Upper lobe of right lung (tissue), 1 donor: ENCODE results near the gene KCNT1. TPM values are rescaled to one million over a fixed set of nuclear protein-coding genes. Genes with fewer than 3 reads are reported as not detected.

ENCODE experiments used
- ATAC-seq: fragments of 200-7000 bp; cut with Tn5 transposase; one replicate; pipeline ENCODE4 v1.9.1; 2020; ENCODE audit warnings: mild to moderate bottlenecking, moderate library complexity
- DNase-seq: peaks from one replicate; pipeline ENCODE4 v3.0.0-alpha.2; 2020
- H3K27ac ChIP-seq: fragments of 200-600 bp; one replicate; pipeline ENCODE4 v1.8.0; 2022
- H3K27me3 ChIP-seq: fragments of 200-600 bp; one replicate; pipeline ENCODE4 v1.8.0; 2022; ENCODE audit warnings: mild to moderate bottlenecking
- H3K36me3 ChIP-seq: fragments of 200-600 bp; one replicate; pipeline ENCODE4 v1.8.0; 2022
- H3K4me1 ChIP-seq: fragments of 200-600 bp; one replicate; pipeline ENCODE4 v1.8.0; 2022
- H3K4me3 ChIP-seq: fragments of 200-600 bp; one replicate; pipeline ENCODE4 v1.8.0; 2022; ENCODE audit warnings: mild to moderate bottlenecking
- H3K9me3 ChIP-seq: fragments of 200-600 bp; one replicate; pipeline ENCODE4 v1.8.0; 2022
- CTCF ChIP-seq: fragments of 200-600 bp; IDR thresholded peaks from one replicate; pipeline ENCODE4 v1.8.0; 2022; ENCODE audit warnings: antibody characterized with exemption
- intact Hi-C: fragments of 100-400 bp; cut with DNase I; formaldehyde crosslinking; loops from one replicate; pipeline ENCODE4 v1.11.0; 2022
- total RNA-seq: library from RNA; stranded (reverse); fragmentation: NEBNext Ultra II Directional; extraction: Animal tissue kit (Norgen Biotek cat#: 25700); gene quantifications from one replicate; pipeline ENCODE4 v1.2.1, GENCODE V29; 2021
- donor health status: DM: no; HTN: yes; CAD: no; lungs with severe emphysema.

KCNT1 gene
- total RNA-seq, 1 donor from 2014 or later: 0.29 TPM

GRCh38 chr9:135753391-135754105 is 51.6 kb downstream of the KCNT1 start:
- no peaks in the 10 kb centered on the region for H3K27me3 ChIP-seq
- H3K4me1 ChIP-seq: no peaks in the 10 kb centered on the region
- H3K36me3 ChIP-seq: no peaks in the 10 kb centered on the region
- no peak for TF ChIP-seq CTCF
- intact Hi-C loops: no loop called here
- ATAC-seq: no peak
- no peak overlapping the region for H3K4me3 ChIP-seq
- no peak for DNase-seq
- H3K27ac ChIP-seq: no peak overlapping the region
- no peaks in the 10 kb centered on the region for H3K9me3 ChIP-seq

- DNase-seq: no peak
- no peak overlapping the region for H3K27ac ChIP-seq
- intact Hi-C loops: no loop called here
- ATAC-seq: no peak
- H3K9me3 ChIP-seq: no peaks in the 10 kb centered on the region
- no peak for TF ChIP-seq CTCF
- H3K4me1 ChIP-seq: no peaks in the 10 kb centered on the region
- H3K36me3 ChIP-seq: no peaks in the 10 kb centered on the region
- no peak overlapping the region for H3K4me3 ChIP-seq
- no peaks in the 10 kb centered on the region for H3K27me3 ChIP-seq
Measured at GRCh38 chr9:135756576-135756975, 54.6 kb downstream of the KCNT1 start.

- Histone ChIP-seq H3K27me3 (no peaks in the 10 kb centered on the region), H3K4me3 (no peak overlapping the region), H3K27ac (no peak overlapping the region), H3K36me3 (no peaks in the 10 kb centered on the region), H3K4me1 (no peaks in the 10 kb centered on the region), H3K9me3 (no peaks in the 10 kb centered on the region)
- intact Hi-C loops: no loop called here
- no peak for TF ChIP-seq CTCF
- no peak for DNase-seq
- ATAC-seq: no peak
Measured at GRCh38 chr9:135757356-135757755, 55.4 kb downstream of the KCNT1 start.

DNA sequence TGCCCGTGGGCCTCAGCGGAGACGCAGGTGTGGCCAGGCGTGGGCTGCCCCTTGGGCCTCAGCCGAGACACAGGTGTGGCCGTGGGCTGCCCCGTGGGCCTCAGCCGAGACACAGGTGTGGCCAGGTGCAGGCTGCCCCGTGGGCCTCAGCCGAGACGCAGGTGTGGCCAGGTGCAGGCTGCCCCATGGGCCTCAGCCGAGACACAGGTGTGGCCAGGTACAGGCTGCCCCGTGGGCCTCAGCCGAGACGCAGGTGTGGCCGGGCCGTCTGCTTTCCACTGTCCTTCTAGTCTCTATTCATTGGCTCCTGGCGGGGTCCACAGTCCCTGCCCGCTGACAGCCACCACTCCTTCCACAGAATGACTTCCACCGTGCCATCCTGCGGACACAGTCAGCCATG is 56.1 kb downstream of the KCNT1 start:
- no peak for ATAC-seq
- H3K4me3 ChIP-seq: no peak overlapping the region
- DNase-seq: no peak
- intact Hi-C loops: no loop called here
- H3K36me3 ChIP-seq: no peaks in the 10 kb centered on the region
- H3K27me3 ChIP-seq: no peaks in the 10 kb centered on the region
- TF ChIP-seq CTCF: no peak
- H3K27ac ChIP-seq: no peak overlapping the region
- H3K4me1 ChIP-seq: no peaks in the 10 kb centered on the region
- H3K9me3 ChIP-seq: no peaks in the 10 kb centered on the region

GRCh38 chr9:135758870-135759269 is 56.9 kb downstream of the KCNT1 start:
- Histone ChIP-seq H3K4me1 (no peaks in the 10 kb centered on the region), H3K9me3 (no peaks in the 10 kb centered on the region), H3K27me3 (no peaks in the 10 kb centered on the region), H3K36me3 (no peaks in the 10 kb centered on the region), H3K27ac (no peak overlapping the region), H3K4me3 (no peak overlapping the region)
- TF ChIP-seq CTCF: no peak
- DNase-seq: no peak
- intact Hi-C loops: no loop called here
- no peak for ATAC-seq
